HFFc6 (cell line): ENCODE results near the gene HSD17B4. TPM values are rescaled to one million over a fixed set of nuclear protein-coding genes. Genes with fewer than 3 reads are reported as not detected.
"Not testable (repeated sequence)": the region's sequence is repeated elsewhere in the genome, so short reads cannot be mapped to it uniquely, and the experiment has no call there.

ENCODE experiments used
- DNase-seq: peaks from one replicate; pipeline ENCODE4 v3.0.0-alpha.2; 2018
- H3K27ac Mint-ChIP-seq: 2 replicates; pipeline ENCODE4 v1.8.0; 2020; ENCODE audit warnings: mild to moderate bottlenecking, mixed read lengths
- H3K27me3 Mint-ChIP-seq: 2 replicates; pipeline ENCODE4 v1.8.0; 2021; ENCODE audit warnings: mild to moderate bottlenecking, moderate library complexity, mixed read lengths; ENCODE audit not compliant: insufficient read depth
- H3K36me3 Mint-ChIP-seq: 2 replicates; pipeline ENCODE4 v1.8.0; 2021; ENCODE audit warnings: low read depth, mixed read lengths
- H3K4me1 Mint-ChIP-seq: 2 replicates; pipeline ENCODE4 v1.8.0; 2020; ENCODE audit warnings: low read depth, mixed read lengths
- H3K4me3 Mint-ChIP-seq: 2 replicates; pipeline ENCODE4 v1.8.0; 2020; ENCODE audit warnings: mild to moderate bottlenecking, moderate library complexity, mixed read lengths
- H3K9me3 Mint-ChIP-seq: 2 replicates; pipeline ENCODE4 v1.8.0; 2020; ENCODE audit warnings: mild to moderate bottlenecking, mixed read lengths
- total RNA-seq, 6 experiments: library from RNA; stranded (reverse); fragmentation: NEBNext Ultra II Directional; extraction: Animal tissue kit (Norgen Biotek cat#: 25700); gene quantifications; 2 replicates in 1 of 6; 3 replicates in 5 of 6; pipeline ENCODE4 v1.2.3, GENCODE V29; 2021
- TF ChIP-seq, protein P1 (sequence below): fragments of 200-600 bp; sonication (generic); IDR thresholded peaks from 2 replicates; pipeline ENCODE4 v1.5.0; 2021; ENCODE audit warnings: antibody characterized with exemption, mild to moderate bottlenecking

Gene HSD17B4
- total RNA-seq, 6 experiments from 2014 or later = 93.7 to 139 (median 107) TPM

DNA sequence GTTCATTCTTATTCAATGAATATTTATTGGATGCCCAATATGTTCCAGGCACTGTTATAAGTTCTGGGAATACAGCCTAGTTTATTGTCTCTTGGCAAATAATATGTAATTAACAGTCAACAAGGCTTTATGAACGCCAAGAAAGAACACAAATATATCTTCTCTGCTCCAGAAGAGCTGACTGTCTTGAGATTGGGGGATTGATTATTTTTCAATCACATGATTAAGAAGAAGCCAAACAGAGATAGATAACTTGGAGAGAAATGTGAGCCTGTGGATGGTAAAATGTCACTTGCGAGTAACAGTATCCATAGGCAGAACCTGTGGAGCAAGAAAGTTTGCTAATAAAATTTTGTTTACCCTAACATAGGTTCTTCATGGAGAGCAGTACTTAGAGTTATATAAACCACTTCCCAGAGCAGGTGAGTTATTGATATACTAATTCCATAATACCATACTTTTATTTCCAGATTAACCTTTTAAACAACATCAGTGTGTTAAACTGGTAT is 49.4 kb downstream of the HSD17B4 start:
- H3K36me3 Mint-ChIP-seq = peaks cover 34% of the 10 kb centered on the region
- TF ChIP-seq, protein P1, sequence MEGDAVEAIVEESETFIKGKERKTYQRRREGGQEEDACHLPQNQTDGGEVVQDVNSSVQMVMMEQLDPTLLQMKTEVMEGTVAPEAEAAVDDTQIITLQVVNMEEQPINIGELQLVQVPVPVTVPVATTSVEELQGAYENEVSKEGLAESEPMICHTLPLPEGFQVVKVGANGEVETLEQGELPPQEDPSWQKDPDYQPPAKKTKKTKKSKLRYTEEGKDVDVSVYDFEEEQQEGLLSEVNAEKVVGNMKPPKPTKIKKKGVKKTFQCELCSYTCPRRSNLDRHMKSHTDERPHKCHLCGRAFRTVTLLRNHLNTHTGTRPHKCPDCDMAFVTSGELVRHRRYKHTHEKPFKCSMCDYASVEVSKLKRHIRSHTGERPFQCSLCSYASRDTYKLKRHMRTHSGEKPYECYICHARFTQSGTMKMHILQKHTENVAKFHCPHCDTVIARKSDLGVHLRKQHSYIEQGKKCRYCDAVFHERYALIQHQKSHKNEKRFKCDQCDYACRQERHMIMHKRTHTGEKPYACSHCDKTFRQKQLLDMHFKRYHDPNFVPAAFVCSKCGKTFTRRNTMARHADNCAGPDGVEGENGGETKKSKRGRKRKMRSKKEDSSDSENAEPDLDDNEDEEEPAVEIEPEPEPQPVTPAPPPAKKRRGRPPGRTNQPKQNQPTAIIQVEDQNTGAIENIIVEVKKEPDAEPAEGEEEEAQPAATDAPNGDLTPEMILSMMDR = no peak
- no peak for DNase-seq
- H3K4me1 Mint-ChIP-seq = no peaks in the 10 kb centered on the region
- no peak overlapping the region for H3K4me3 Mint-ChIP-seq
- peaks cover 25% of the 10 kb centered on the region for H3K9me3 Mint-ChIP-seq
- no peaks in the 10 kb centered on the region for H3K27me3 Mint-ChIP-seq
- no peak overlapping the region for H3K27ac Mint-ChIP-seq

DNA sequence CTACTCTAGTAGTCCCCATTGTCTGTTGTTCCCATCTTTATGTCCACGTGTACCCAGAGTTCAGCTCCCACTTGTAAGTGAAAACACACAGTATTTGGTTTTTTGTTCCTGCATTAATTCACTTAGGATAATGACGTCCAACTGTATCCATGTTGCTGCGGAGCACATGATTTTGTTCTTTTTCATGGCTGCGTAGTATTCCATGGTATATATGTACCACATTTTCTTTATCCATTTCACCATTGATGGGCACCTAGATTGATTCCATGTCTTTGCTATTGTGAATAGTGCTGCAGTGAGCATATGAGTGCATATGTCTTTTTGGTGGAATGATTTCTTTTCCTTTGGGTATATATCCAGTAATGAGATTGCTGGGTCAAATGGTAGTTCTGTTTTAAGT is 51.6 kb downstream of the HSD17B4 start:
- peaks cover 34% of the 10 kb centered on the region for H3K36me3 Mint-ChIP-seq
- not testable (repeated sequence) for H3K4me3 Mint-ChIP-seq

DNA sequence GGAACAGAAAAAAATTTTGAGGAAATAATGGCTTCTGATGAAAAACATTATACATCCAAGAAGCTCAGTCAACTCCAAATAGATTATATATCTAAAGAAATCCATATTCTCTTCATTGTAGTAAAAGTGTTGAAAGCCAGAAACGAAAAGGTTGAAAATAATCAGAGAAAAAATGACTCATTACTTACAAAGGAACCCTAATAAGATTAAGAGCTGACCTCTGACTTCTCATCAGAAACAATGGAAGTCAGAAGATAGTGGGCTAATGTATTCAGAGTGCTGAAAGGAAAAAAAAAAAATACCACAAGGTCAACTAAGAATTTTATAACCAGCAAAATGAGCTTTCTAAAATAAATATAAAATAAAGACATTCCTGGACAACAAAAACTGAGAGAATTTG is 60.0 kb downstream of the HSD17B4 start:
- peaks cover 10% of the 10 kb centered on the region; the same call in 1 of the 2 replicates for H3K4me1 Mint-ChIP-seq
- H3K27me3 Mint-ChIP-seq = no peaks in the 10 kb centered on the region; the same call in 1 of the 2 replicates
- H3K27ac Mint-ChIP-seq = no peak overlapping the region
- no peaks in the 10 kb centered on the region for H3K9me3 Mint-ChIP-seq
- no peak overlapping the region for H3K4me3 Mint-ChIP-seq
- H3K36me3 Mint-ChIP-seq = peaks cover 40% of the 10 kb centered on the region
- no peak for DNase-seq
- TF ChIP-seq, protein P1 = no peak

More for the DNA sequence above, 51.6 kb downstream of the HSD17B4 start:
- H3K27me3 Mint-ChIP-seq, H3K4me1 Mint-ChIP-seq, DNase-seq, H3K27ac Mint-ChIP-seq: not testable (repeated sequence)
- peaks cover 25% of the 10 kb centered on the region for H3K9me3 Mint-ChIP-seq

DNA sequence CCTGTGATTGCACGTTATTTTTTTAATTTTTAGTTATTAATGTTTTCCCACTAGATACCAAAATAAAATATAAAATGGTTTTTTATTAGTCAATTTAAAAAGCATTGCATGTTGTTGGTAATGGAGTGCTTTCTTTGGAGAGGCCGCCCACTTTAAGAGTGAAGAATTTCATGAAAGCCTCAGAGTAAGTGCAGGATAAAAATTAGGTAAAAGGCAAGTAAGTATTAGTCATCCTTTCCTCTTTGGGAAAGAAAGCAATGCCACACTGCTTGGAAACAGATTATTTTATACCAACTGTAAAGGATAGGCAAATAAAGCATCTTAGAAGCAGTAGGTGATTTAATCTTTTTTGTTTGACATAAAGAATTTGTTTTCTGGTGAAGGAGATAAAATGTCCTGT is 62.9 kb downstream of the HSD17B4 start:
- no peak for DNase-seq
- TF ChIP-seq, protein P1 = no peak
- Mint-ChIP-seq H3K9me3 (no peaks in the 10 kb centered on the region), H3K4me3 (no peak overlapping the region), H3K27ac (no peak overlapping the region), H3K4me1 (peaks cover 10% of the 10 kb centered on the region; the same call in 1 of the 2 replicates), H3K27me3 (no peaks in the 10 kb centered on the region; the same call in 1 of the 2 replicates), H3K36me3 (peaks cover 45% of the 10 kb centered on the region)

- H3K27ac Mint-ChIP-seq, H3K27me3 Mint-ChIP-seq, H3K4me3 Mint-ChIP-seq, DNase-seq, H3K9me3 Mint-ChIP-seq: not testable (repeated sequence)
- Mint-ChIP-seq H3K4me1 (peaks cover 10% of the 10 kb centered on the region; the same call in 1 of the 2 replicates), H3K36me3 (peaks cover 39% of the 10 kb centered on the region)
Observed at GRCh38 chr5:119517115-119517514, 64.8 kb downstream of the HSD17B4 start.

DNA sequence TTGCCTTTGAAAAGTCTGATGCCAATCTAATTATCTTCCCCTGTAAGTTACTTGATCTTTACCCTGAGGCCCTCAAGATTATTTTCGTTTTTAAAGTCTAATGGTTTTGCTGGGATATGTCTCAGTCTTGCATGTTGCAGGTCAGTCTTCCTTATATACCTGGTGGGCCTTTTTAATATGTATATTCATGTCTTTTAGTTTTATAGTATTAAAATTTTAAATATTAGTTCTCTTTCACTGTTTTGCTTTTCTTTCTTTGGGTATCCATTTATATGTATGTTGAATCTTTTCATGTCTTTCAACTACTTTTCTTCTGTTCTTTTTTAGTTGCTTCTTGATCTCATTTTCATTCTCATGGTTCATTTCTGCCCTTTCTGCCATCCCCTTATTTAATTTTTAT is 68.9 kb downstream of the HSD17B4 start:
- H3K4me3 Mint-ChIP-seq = no peak overlapping the region
- DNase-seq = no peak
- no peaks in the 10 kb centered on the region for H3K9me3 Mint-ChIP-seq
- TF ChIP-seq, protein P1 = no peak
- peaks cover 23% of the 10 kb centered on the region for H3K36me3 Mint-ChIP-seq
- H3K4me1 Mint-ChIP-seq = no peaks in the 10 kb centered on the region
- no peaks in the 10 kb centered on the region for H3K27me3 Mint-ChIP-seq
- H3K27ac Mint-ChIP-seq = no peak overlapping the region

GRCh38 chr5:119522841-119523240 is 70.5 kb downstream of the HSD17B4 start:
- TF ChIP-seq, protein P1 = no peak
- Mint-ChIP-seq H3K27ac (no peak overlapping the region), H3K4me3 (no peak overlapping the region), H3K36me3 (peaks cover 16% of the 10 kb centered on the region), H3K9me3 (no peaks in the 10 kb centered on the region), H3K27me3 (no peaks in the 10 kb centered on the region), H3K4me1 (peaks cover 9% of the 10 kb centered on the region)
- no peak for DNase-seq
